Fibroblast of mammary gland (primary cell): Measurements from ENCODE around the gene GRPEL2.

Source experiments
- DNase-seq: peaks from one replicate; pipeline ENCODE4 v3.0.0-alpha.2; 2010; ENCODE audit warnings: low read depth
- H3K4me3 ChIP-seq: 2 replicates; pipeline ENCODE4 v1.5.1; 2011; ENCODE audit warnings: low read depth, mild to moderate bottlenecking, low read length, moderate library complexity; ENCODE audit not compliant: control insufficient read depth
- TF ChIP-seq, protein P1 (sequence below): conservative IDR thresholded peaks from 2 replicates; pipeline ENCODE4 v1.5.1; 2011; ENCODE audit warnings: low read depth, low read length, inconsistent platforms; ENCODE audit not compliant: control insufficient read depth, insufficient read depth

Gene GRPEL2

DNA sequence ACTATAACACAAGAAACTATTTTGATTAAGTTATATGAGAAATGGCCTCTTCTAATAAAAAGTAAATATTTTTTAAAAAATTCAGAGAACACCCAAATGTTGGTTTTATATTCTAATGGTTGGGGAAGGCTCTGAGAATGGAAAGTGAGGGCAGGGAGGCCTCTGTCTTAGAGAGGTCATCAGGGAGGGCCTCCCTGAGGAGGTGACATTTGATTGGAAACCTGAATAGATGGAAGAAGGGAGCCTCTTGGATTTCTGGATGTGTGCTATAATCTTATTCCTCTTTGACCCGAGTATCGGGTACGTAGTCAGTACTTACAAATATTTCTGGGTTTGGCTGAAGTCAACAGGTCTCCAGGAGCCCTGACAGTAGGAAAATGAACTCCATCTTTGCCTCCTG, 26.1 kb upstream of the GRPEL2 start:
- TF ChIP-seq, protein P1, sequence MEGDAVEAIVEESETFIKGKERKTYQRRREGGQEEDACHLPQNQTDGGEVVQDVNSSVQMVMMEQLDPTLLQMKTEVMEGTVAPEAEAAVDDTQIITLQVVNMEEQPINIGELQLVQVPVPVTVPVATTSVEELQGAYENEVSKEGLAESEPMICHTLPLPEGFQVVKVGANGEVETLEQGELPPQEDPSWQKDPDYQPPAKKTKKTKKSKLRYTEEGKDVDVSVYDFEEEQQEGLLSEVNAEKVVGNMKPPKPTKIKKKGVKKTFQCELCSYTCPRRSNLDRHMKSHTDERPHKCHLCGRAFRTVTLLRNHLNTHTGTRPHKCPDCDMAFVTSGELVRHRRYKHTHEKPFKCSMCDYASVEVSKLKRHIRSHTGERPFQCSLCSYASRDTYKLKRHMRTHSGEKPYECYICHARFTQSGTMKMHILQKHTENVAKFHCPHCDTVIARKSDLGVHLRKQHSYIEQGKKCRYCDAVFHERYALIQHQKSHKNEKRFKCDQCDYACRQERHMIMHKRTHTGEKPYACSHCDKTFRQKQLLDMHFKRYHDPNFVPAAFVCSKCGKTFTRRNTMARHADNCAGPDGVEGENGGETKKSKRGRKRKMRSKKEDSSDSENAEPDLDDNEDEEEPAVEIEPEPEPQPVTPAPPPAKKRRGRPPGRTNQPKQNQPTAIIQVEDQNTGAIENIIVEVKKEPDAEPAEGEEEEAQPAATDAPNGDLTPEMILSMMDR, result no peak
- no peak overlapping the region for H3K4me3 ChIP-seq
- DNase-seq, result no peak

GRCh38 chr5:149320791-149321330, 24.4 kb upstream of the GRPEL2 start:
- DNase-seq, result peak; percentile 91
- TF ChIP-seq, protein P1, result no peak
- no peak overlapping the region for H3K4me3 ChIP-seq

GRCh38 chr5:149322518-149322917, 22.8 kb upstream of the GRPEL2 start:
- TF ChIP-seq, protein P1, result no peak
- DNase-seq, result no peak
- no peak overlapping the region for H3K4me3 ChIP-seq

DNA sequence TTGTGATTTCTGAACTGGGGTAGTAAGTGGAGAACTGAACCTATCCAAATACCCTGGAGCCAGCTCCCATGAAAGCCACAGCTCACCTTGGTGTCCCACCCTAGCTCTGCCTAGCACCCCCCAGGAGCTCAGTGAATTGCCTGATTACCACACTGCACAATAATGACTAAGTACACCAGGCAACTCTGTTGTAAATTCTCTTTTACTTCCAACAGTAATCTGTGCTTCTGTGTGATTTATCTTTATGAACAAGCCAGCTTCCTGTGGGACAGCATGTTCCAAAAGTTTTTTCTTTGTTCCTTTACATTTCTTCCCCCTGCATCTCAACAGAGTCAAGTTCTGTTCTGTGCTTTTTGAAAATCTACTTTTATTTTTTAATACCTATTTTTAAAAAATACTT, 22.1 kb upstream of the GRPEL2 start:
- TF ChIP-seq, protein P1, result no peak
- DNase-seq, result peak; percentile 73
- no peak overlapping the region for H3K4me3 ChIP-seq

- no peak overlapping the region for H3K4me3 ChIP-seq
- peak; percentile 69 for DNase-seq
- TF ChIP-seq, protein P1, result no peak
These were observed 21.6 kb upstream of the GRPEL2 start for GRCh38 chr5:149323621-149324205.

- DNase-seq, result no peak
- TF ChIP-seq, protein P1, result no peak
These were observed 20.7 kb upstream of the GRPEL2 start for GRCh38 chr5:149324641-149325040.

DNA sequence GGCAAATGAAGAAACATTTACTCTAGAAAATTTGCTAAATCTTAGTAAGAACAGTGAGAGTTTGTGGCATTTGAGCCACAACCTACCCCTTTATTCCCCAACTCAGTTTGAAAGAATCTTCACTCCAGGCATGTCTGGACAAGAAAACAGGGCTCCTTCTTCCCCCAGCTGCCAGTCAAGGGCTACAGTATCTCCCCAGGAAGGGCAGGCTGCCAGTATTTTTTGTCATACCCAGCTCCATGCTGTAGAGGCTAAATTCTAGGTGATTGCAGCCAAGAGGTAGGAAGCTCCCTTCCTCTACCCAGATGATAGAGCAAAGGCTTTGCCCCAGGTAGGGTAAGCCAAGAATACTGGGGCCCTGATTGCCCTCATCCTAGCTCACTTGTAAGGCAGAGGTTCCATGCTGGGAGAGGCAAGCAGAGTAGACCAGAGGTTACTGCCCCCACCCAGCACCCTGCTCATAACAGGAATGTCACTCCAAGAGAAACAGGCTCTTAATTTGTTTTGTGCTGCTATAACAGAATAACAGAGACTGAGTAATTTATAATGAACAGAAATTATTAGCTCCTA, 20.0 kb upstream of the GRPEL2 start:
- TF ChIP-seq, protein P1, result no peak
- peak; percentile 29 for DNase-seq
- H3K4me3 ChIP-seq, result no peak overlapping the region

More at GRCh38 chr5:149324641-149325040, 20.7 kb upstream of the GRPEL2 start:
- no peak overlapping the region for H3K4me3 ChIP-seq
